HEK293 (cell line): ENCODE data around the gene USP37.

ENCODE experiments used
- CTCF ChIA-PET: fragments of 350-600 bp; formaldehyde crosslinking; extraction: SDS; loops from one replicate; lab custom pipeline; 2021; ENCODE audit warnings: antibody characterized with exemption; lab: Yijun Ruan, JAX
- POLR2A ChIA-PET: fragments of 300-600 bp; formaldehyde crosslinking; extraction: SDS; loops from one replicate; lab custom pipeline; 2020; ENCODE audit warnings: antibody characterized with exemption, inconsistent platforms; lab: Yijun Ruan, JAX
- H3K27ac ChIP-seq: fragments of 200-500 bp; sonication (Bioruptor generic); 2 replicates; pipeline ENCODE4 v1.5.1; 2014; ENCODE audit warnings: low read depth, low read length, control low read depth, inconsistent platforms; ENCODE audit errors: extremely low read depth
- H3K36me3 ChIP-seq, 2 experiments: fragments of 200-500 bp in 1 of 2; sonication (Bioruptor generic) in 1 of 2; 1 replicate in 1 of 2; 2 replicates in 1 of 2; pipeline ENCODE4 v1.5.1; 2014 to 2017; ENCODE audit warnings: inconsistent platforms in 2 of 2, low read length in 2 of 2; ENCODE audit not compliant: control insufficient read depth in 2 of 2, insufficient read depth in 1 of 2
- H3K4me1 ChIP-seq: fragments of 200-500 bp; sonication (Bioruptor generic); 2 replicates; pipeline ENCODE4 v1.5.1; 2014; ENCODE audit warnings: mild to moderate bottlenecking, low read length, inconsistent platforms; ENCODE audit not compliant: control insufficient read depth, insufficient read depth
- H3K4me3 ChIP-seq: 2 replicates; pipeline ENCODE4 v1.5.1; 2011; ENCODE audit warnings: low read depth, mild to moderate bottlenecking, control low read depth, low read length, moderate library complexity
- H3K9me3 ChIP-seq: fragments of 200-500 bp; sonication (Bioruptor generic); 2 replicates; pipeline ENCODE4 v1.5.1; 2014; ENCODE audit warnings: low read depth, low read length, inconsistent platforms; ENCODE audit not compliant: control insufficient read depth, insufficient read depth
- HOXD13 ChIP-seq: sonication (generic); formaldehyde crosslinking; IDR thresholded peaks from 2 replicates; pipeline ENCODE4 v1.8.0; 2022; ENCODE audit warnings: missing genetic modification reagents, borderline replicate concordance
- KLF9 ChIP-seq: fragments of 450-650 bp; formaldehyde crosslinking; IDR thresholded peaks from 2 replicates; pipeline ENCODE4 v1.5.1; 2016; ENCODE audit warnings: missing biosample characterization, missing genetic modification characterization, low read depth
- SP7 ChIP-seq: fragments of 450-650 bp; formaldehyde crosslinking; IDR thresholded peaks from 2 replicates; pipeline ENCODE4 v1.5.1; 2016; ENCODE audit warnings: missing biosample characterization, missing genetic modification characterization
- ZEB2 ChIP-seq: fragments of 450-650 bp; formaldehyde crosslinking; IDR thresholded peaks from 2 replicates; pipeline ENCODE4 v1.5.1; 2016; ENCODE audit warnings: missing biosample characterization, missing genetic modification characterization
- ZFP3 ChIP-seq: fragments of 450-650 bp; formaldehyde crosslinking; IDR thresholded peaks from 2 replicates; pipeline ENCODE4 v1.5.1; 2016; ENCODE audit warnings: low read depth, missing biosample characterization, missing genetic modification characterization
- ZNF214 ChIP-seq: fragments of 450-650 bp; formaldehyde crosslinking; IDR thresholded peaks from 2 replicates; pipeline ENCODE4 v1.5.1; 2017; ENCODE audit warnings: missing biosample characterization, mild to moderate bottlenecking, missing genetic modification characterization, borderline replicate concordance
- ZNF223 ChIP-seq: fragments of 450-650 bp; formaldehyde crosslinking; IDR thresholded peaks from 2 replicates; pipeline ENCODE4 v1.5.1; 2016; ENCODE audit warnings: missing biosample characterization, missing genetic modification characterization
- ZNF335 ChIP-seq: fragments of 450-650 bp; formaldehyde crosslinking; conservative IDR thresholded peaks from 2 replicates; pipeline ENCODE4 v1.5.1; 2016; ENCODE audit warnings: missing biosample characterization, missing genetic modification characterization
- ZNF514 ChIP-seq: fragments of 450-650 bp; formaldehyde crosslinking; IDR thresholded peaks from 2 replicates; pipeline ENCODE4 v1.5.1; 2016; ENCODE audit warnings: missing biosample characterization, missing genetic modification characterization
- ZNF558 ChIP-seq: fragments of 450-650 bp; formaldehyde crosslinking; IDR thresholded peaks from 2 replicates; pipeline ENCODE4 v1.5.1; 2016; ENCODE audit warnings: missing biosample characterization, missing genetic modification characterization
- ZNF560 ChIP-seq: fragments of 450-650 bp; formaldehyde crosslinking; IDR thresholded peaks from 2 replicates; pipeline ENCODE4 v1.5.1; 2017; ENCODE audit warnings: missing biosample characterization, missing genetic modification characterization, borderline replicate concordance
- ZNF571 ChIP-seq: fragments of 450-650 bp; formaldehyde crosslinking; IDR thresholded peaks from 2 replicates; pipeline ENCODE4 v1.5.0; 2017; ENCODE audit warnings: missing biosample characterization, missing genetic modification characterization
- ZNF623 ChIP-seq: fragments of 450-650 bp; formaldehyde crosslinking; IDR thresholded peaks from 2 replicates; pipeline ENCODE4 v1.5.1; 2016; ENCODE audit warnings: missing biosample characterization, missing genetic modification characterization
- ZNF624 ChIP-seq: fragments of 450-650 bp; formaldehyde crosslinking; IDR thresholded peaks from 2 replicates; pipeline ENCODE4 v1.5.1; 2017; ENCODE audit warnings: missing biosample characterization, missing genetic modification characterization
- ZNF626 ChIP-seq: fragments of 450-650 bp; sonication (Bioruptor Pico); formaldehyde crosslinking; IDR thresholded peaks from 2 replicates; pipeline ENCODE4 v1.5.1; 2018; ENCODE audit warnings: missing biosample characterization, missing genetic modification characterization, inconsistent platforms
- ZNF664 ChIP-seq: fragments of 450-650 bp; formaldehyde crosslinking; IDR thresholded peaks from 2 replicates; pipeline ENCODE4 v1.5.1; 2016; ENCODE audit warnings: missing biosample characterization, missing genetic modification characterization
- ZNF670 ChIP-seq: fragments of 450-650 bp; formaldehyde crosslinking; IDR thresholded peaks from 2 replicates; pipeline ENCODE4 v1.5.1; 2016; ENCODE audit warnings: missing biosample characterization, missing genetic modification characterization, low read depth
- ZNF830 ChIP-seq: fragments of 450-650 bp; IDR thresholded peaks from 2 replicates; pipeline ENCODE4 v1.5.0; 2018; ENCODE audit warnings: missing biosample characterization, missing genetic modification characterization, low read depth, mild to moderate bottlenecking, moderate library complexity
- TF ChIP-seq, protein P1 (sequence below): fragments of 450-650 bp; formaldehyde crosslinking; IDR thresholded peaks from 2 replicates; pipeline ENCODE4 v1.5.1; 2016; ENCODE audit warnings: missing biosample characterization, missing genetic modification characterization, low read depth
- TF ChIP-seq, protein P2 (sequence below): fragments of 450-650 bp; formaldehyde crosslinking; IDR thresholded peaks from 2 replicates; pipeline ENCODE4 v1.5.1; 2016; ENCODE audit warnings: missing biosample characterization, missing genetic modification characterization
- TF ChIP-seq, protein P3 (sequence below): IDR thresholded peaks from 2 replicates; pipeline ENCODE4 v1.6.1; 2011; ENCODE audit warnings: mild to moderate bottlenecking, low read depth, low read length, borderline replicate concordance
- TF ChIP-seq, protein P4 (sequence below): fragments of 450-650 bp; formaldehyde crosslinking; IDR thresholded peaks from 2 replicates; pipeline ENCODE4 v1.5.1; 2017; ENCODE audit warnings: missing biosample characterization, missing genetic modification characterization
- TF ChIP-seq, protein P5 (sequence below): fragments of 450-650 bp; formaldehyde crosslinking; IDR thresholded peaks from 2 replicates; pipeline ENCODE4 v1.5.1; 2016; ENCODE audit warnings: missing biosample characterization, missing genetic modification characterization
- TF ChIP-seq, protein P6 (sequence below): fragments of 450-650 bp; formaldehyde crosslinking; IDR thresholded peaks from 2 replicates; pipeline ENCODE4 v1.5.1; 2016; ENCODE audit warnings: missing biosample characterization, missing genetic modification characterization

Gene USP37

DNA sequence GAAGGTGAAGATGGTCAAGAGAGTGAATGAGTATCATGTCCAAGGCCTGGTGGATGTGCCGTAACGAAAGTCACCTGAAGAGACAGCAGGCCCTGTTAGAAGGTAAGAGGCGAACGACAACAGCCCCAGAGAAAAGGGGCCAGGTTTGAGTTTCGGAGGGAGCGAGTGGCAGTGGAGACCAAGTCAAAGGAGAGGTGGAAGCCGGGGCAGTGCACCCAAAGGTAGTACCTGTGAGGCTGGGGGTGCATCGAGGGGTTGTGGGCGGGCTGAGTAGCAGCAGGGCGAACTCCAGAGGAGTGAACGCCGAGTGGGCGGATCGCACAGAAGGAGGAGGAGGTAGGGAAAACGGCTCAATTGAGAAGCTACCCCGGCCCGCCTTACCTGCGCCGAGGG is 358 bp downstream of the USP37 start (continued):
- TF ChIP-seq, protein P1, sequence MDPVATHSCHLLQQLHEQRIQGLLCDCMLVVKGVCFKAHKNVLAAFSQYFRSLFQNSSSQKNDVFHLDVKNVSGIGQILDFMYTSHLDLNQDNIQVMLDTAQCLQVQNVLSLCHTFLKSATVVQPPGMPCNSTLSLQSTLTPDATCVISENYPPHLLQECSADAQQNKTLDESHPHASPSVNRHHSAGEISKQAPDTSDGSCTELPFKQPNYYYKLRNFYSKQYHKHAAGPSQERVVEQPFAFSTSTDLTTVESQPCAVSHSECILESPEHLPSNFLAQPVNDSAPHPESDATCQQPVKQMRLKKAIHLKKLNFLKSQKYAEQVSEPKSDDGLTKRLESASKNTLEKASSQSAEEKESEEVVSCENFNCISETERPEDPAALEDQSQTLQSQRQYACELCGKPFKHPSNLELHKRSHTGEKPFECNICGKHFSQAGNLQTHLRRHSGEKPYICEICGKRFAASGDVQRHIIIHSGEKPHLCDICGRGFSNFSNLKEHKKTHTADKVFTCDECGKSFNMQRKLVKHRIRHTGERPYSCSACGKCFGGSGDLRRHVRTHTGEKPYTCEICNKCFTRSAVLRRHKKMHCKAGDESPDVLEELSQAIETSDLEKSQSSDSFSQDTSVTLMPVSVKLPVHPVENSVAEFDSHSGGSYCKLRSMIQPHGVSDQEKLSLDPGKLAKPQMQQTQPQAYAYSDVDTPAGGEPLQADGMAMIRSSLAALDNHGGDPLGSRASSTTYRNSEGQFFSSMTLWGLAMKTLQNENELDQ, result no peak
- TF ChIP-seq, protein P2, sequence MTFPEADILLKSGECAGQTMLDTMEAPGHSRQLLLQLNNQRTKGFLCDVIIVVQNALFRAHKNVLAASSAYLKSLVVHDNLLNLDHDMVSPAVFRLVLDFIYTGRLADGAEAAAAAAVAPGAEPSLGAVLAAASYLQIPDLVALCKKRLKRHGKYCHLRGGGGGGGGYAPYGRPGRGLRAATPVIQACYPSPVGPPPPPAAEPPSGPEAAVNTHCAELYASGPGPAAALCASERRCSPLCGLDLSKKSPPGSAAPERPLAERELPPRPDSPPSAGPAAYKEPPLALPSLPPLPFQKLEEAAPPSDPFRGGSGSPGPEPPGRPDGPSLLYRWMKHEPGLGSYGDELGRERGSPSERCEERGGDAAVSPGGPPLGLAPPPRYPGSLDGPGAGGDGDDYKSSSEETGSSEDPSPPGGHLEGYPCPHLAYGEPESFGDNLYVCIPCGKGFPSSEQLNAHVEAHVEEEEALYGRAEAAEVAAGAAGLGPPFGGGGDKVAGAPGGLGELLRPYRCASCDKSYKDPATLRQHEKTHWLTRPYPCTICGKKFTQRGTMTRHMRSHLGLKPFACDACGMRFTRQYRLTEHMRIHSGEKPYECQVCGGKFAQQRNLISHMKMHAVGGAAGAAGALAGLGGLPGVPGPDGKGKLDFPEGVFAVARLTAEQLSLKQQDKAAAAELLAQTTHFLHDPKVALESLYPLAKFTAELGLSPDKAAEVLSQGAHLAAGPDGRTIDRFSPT (tag by site-specific recombination), result no peak
- TF ChIP-seq ZNF214 (tag by site-specific recombination), result no peak
- TF ChIP-seq ZNF560 (tag by site-specific recombination), result no peak
- TF ChIP-seq KLF9 (tag by site-specific recombination), result 0 out of 2 replicates have a peak, but pooled peaks have one; percentile 53
- no peak for TF ChIP-seq ZNF624 (tag by site-specific recombination)
- TF ChIP-seq ZNF626 (tag by site-specific recombination), result no peak
- TF ChIP-seq, protein P3, sequence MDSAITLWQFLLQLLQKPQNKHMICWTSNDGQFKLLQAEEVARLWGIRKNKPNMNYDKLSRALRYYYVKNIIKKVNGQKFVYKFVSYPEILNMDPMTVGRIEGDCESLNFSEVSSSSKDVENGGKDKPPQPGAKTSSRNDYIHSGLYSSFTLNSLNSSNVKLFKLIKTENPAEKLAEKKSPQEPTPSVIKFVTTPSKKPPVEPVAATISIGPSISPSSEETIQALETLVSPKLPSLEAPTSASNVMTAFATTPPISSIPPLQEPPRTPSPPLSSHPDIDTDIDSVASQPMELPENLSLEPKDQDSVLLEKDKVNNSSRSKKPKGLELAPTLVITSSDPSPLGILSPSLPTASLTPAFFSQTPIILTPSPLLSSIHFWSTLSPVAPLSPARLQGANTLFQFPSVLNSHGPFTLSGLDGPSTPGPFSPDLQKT, result no peak
- no peak for TF ChIP-seq ZEB2 (tag by site-specific recombination)
- TF ChIP-seq ZNF335 (tag by site-specific recombination), result no peak
- TF ChIP-seq, protein P4, sequence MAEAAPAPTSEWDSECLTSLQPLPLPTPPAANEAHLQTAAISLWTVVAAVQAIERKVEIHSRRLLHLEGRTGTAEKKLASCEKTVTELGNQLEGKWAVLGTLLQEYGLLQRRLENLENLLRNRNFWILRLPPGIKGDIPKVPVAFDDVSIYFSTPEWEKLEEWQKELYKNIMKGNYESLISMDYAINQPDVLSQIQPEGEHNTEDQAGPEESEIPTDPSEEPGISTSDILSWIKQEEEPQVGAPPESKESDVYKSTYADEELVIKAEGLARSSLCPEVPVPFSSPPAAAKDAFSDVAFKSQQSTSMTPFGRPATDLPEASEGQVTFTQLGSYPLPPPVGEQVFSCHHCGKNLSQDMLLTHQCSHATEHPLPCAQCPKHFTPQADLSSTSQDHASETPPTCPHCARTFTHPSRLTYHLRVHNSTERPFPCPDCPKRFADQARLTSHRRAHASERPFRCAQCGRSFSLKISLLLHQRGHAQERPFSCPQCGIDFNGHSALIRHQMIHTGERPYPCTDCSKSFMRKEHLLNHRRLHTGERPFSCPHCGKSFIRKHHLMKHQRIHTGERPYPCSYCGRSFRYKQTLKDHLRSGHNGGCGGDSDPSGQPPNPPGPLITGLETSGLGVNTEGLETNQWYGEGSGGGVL, result no peak
- TF ChIP-seq ZNF514 (tag by site-specific recombination), result no peak
- TF ChIP-seq HOXD13 (CRISPR knock-in tag), result no peak
- TF ChIP-seq, protein P5, sequence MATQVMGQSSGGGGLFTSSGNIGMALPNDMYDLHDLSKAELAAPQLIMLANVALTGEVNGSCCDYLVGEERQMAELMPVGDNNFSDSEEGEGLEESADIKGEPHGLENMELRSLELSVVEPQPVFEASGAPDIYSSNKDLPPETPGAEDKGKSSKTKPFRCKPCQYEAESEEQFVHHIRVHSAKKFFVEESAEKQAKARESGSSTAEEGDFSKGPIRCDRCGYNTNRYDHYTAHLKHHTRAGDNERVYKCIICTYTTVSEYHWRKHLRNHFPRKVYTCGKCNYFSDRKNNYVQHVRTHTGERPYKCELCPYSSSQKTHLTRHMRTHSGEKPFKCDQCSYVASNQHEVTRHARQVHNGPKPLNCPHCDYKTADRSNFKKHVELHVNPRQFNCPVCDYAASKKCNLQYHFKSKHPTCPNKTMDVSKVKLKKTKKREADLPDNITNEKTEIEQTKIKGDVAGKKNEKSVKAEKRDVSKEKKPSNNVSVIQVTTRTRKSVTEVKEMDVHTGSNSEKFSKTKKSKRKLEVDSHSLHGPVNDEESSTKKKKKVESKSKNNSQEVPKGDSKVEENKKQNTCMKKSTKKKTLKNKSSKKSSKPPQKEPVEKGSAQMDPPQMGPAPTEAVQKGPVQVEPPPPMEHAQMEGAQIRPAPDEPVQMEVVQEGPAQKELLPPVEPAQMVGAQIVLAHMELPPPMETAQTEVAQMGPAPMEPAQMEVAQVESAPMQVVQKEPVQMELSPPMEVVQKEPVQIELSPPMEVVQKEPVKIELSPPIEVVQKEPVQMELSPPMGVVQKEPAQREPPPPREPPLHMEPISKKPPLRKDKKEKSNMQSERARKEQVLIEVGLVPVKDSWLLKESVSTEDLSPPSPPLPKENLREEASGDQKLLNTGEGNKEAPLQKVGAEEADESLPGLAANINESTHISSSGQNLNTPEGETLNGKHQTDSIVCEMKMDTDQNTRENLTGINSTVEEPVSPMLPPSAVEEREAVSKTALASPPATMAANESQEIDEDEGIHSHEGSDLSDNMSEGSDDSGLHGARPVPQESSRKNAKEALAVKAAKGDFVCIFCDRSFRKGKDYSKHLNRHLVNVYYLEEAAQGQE (tag by site-specific recombination), result 0 out of 2 replicates have a peak, but pooled peaks have one; percentile 18

DNA sequence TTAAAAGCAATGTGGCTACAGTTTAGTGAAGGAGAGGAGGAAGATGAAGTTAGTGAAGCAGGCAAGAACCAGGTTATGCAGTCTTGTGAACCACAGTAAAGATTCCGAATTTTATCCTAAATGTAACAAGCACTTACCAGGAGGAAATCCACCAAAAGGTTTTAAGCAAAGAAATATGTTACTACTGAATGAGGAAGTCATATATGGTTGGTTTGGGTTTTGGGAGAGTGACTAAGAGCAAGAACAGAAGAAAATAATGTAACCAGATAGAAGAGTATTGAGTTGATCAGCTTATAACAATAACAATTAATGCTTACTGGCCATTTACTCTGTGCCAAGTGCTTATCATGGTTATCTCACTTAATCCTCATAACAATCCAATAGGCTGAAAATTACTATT is 1.9 kb downstream of the USP37 start:
- no peaks in the 10 kb centered on the region for H3K9me3 ChIP-seq
- no peak overlapping the region for H3K27ac ChIP-seq
- H3K4me3 ChIP-seq, result no peak overlapping the region
- ChIA-PET CTCF (interaction anchor here (1.4 kb wide), 1 partner anchor 82 kb away, joined by 3 read pairs; no protein-coding TSS in a partner anchor), POLR2A (no interaction called here)
- peaks cover 6% of the 10 kb centered on the region for H3K4me1 ChIP-seq
- H3K36me3 ChIP-seq, result peaks cover 16 to 54% of the 10 kb centered on the region in 2 experiments
- no peak for TF ChIP-seq ZNF670 (tag by site-specific recombination)
- no peak for TF ChIP-seq SP7
- TF ChIP-seq, protein P6, sequence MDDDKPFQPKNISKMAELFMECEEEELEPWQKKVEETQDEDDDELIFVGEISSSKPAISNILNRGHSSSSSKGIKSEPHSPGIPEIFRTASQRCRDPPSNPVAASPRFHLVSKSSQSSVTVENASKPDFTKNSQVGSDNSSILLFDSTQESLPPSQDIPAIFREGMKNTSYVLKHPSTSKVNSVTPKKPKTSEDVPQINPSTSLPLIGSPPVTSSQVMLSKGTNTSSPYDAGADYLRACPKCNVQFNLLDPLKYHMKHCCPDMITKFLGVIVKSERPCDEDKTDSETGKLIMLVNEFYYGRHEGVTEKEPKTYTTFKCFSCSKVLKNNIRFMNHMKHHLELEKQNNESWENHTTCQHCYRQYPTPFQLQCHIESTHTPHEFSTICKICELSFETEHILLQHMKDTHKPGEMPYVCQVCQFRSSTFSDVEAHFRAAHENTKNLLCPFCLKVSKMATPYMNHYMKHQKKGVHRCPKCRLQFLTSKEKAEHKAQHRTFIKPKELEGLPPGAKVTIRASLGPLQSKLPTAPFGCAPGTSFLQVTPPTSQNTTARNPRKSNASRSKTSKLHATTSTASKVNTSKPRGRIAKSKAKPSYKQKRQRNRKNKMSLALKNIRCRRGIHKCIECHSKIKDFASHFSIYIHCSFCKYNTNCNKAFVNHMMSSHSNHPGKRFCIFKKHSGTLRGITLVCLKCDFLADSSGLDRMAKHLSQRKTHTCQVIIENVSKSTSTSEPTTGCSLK (tag by site-specific recombination), result no peak
- no peak for TF ChIP-seq ZNF664 (tag by site-specific recombination)
- no peak for TF ChIP-seq ZNF571
- no peak for TF ChIP-seq ZNF830 (tag by site-specific recombination)
- no peak for TF ChIP-seq ZNF558 (tag by site-specific recombination)
- TF ChIP-seq ZFP3 (tag by site-specific recombination), result no peak
- no peak for TF ChIP-seq ZNF335 (tag by site-specific recombination)
- TF ChIP-seq ZNF623 (tag by site-specific recombination), result no peak
- TF ChIP-seq ZNF223 (tag by site-specific recombination), result no peak
